Activated naive CD4-positive, alpha-beta T cell treated with Interleukin-2 at 50 U/mL for 16 hours (primary cell): Measurements from ENCODE around the gene WRAP73.

Experiments used
- DNase-seq: peaks from one replicate; pipeline ENCODE4 v3.0.0-alpha.2; 2020

The WRAP73 gene, protein sequence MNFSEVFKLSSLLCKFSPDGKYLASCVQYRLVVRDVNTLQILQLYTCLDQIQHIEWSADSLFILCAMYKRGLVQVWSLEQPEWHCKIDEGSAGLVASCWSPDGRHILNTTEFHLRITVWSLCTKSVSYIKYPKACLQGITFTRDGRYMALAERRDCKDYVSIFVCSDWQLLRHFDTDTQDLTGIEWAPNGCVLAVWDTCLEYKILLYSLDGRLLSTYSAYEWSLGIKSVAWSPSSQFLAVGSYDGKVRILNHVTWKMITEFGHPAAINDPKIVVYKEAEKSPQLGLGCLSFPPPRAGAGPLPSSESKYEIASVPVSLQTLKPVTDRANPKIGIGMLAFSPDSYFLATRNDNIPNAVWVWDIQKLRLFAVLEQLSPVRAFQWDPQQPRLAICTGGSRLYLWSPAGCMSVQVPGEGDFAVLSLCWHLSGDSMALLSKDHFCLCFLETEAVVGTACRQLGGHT

DNA sequence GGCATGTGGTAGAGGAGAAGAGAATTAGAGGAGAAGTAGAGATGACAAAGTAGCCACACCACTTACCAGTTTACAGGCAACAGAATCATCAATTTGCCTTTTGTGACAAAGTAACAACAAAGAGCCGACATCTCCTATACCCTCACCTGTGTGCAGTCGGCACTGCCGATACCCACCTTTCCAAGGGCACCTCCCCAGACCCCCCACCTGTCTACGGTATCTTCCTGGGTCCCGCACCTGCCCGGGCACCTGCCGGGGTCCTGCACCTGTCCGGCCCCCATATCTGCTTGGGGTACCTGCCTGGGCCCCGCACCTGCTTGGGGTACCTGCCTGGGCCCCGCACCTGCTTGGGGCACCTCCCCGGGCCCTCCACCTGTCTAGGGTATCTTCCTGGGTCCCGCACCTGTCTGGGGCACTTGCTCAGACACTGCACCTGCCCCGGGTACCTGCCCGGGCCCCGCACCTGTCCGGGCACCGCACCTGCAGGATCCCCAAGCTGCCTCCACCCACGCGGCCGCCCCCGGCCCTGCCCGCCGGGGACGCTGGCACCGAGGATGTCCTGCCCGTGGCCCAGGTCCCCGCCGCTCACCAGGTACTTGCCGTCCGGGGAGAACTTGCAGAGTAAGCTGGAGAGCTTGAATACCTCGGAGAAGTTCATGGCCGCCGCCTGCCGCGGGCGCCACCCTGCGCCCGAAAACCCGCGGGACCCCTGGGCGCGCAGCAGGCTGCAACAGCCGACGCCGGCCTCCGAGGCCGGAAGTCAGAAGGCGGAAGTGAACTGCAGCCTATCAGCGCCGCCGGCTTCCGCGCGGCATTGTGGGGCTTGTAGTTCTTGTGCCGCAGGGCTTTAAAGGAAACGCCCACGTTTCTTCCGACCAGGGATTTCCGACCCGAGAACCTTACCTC is at the start of gene WRAP73:
Gene WRAP73 (minus strand): TSS at position 762 of the 906 bp plus-strand sequence. CDS start 104 bp downstream, at position 658.
- DNase-seq, result peak; percentile 91

DNA sequence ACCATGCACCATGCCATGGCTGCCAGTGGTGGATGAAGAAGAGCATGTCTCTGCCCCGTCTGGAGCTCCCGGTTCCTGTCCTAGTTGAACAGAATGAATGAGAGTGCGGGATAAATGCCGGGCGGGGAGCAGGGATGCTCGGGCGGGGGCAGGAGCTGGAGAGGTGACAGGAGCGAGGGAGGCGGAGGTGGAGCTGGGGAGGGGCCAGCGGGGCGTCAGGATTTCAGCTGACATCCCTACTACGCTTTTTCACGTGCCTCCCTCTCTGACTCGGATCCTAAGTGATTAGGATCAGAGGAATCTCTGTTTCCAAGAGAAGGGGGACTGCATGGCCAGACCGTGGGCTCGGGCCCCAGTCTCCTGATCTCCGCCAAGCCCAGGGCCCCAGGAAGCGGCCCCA is 49.7 kb upstream of the WRAP73 start:
- no peak for DNase-seq

DNA sequence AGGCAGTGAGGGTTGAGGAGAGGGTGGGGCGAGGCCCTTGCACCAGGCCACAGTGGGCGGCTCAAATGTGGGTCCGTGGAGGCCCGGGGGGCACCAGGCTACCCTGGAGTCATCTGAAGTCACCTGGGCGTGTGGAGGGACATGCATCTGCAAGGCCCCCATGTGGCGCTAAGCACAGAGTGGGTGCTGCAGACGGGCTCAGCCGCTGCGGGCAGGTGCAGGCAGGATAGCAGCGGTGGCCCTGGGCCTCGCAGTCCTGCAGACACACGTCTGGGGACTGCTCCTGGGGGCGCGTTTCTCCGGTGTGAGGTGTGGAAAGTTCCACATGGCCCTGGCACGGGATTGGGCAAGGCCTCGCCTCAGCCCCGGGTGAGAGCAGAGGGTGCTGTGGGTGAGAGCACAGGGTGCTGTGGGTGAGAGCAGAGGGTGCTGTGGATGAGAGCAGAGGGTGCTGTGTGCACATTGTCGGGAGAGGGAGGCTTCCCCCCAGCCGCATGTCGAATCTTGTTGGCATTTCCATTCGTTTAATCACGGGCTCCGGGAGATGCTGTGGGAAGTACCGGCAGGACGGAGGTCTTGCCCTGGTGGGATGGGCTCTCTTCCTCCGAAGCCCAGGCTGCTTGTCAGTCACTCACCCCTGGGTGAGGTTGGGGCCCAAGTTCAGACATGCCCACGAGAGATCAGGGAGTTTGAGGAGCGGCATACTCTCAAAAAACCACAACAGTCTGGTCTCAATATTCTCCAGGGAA is 48.9 kb upstream of the WRAP73 start:
- no peak for DNase-seq

DNA sequence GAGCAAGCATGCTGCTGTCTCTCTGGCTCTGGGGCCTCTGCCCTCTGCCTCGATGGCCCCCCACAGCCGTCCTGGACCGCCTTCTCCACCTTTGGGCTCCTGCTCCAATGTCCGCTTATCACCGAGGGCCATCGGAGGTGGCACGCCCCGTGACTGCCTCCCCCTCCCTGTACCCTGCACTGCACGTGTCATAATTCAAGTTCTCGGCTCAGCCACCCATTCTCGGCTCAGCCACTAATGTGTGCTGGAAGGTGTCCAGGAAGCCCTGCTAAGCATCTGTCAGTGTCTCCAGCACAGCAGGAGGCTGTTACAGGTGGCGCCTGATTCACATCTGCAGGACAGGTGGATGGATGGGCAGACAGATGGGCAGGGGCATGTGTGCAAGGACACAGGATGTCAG is 47.9 kb upstream of the WRAP73 start:
- DNase-seq, result no peak

DNA sequence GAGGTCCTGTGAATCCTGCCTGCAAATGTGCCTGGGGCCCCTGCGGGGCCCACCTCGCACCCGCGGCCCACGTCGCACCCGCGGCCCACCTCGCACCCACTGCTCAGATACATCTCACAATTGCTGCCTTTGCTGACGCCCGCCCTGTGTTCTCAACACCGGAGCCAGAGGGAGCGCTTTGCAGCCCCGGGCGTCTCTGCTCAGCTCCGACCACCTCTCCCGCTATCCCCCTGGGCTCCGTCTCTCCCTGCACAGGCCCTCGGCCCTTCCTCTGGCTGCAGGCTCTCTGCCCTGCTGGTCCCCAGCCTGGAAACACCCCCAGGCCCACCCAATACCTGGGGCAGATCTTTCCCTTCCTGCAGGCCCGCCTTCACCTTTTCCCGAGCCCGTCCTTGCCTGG is 47.2 kb upstream of the WRAP73 start:
- DNase-seq, result no peak

DNA sequence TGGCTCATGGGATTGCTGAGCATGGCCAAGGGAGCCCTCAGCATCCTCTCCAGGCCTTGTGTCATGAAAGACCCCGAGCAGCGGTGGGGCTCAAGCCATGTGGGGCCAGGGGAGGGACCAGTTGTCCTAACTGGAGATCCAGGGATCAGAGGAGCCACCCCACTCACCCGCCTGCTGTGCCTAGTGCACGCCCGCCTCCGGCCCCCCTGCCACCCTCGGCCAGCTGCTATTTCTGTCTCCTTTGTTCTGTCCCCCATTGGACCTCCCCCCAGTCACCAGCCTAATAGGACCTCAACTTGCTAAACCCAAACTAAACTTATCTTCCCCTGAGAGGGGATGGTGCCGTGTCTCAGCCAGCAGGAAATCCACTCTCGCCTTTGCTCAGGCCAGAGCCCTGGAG is 46.8 kb upstream of the WRAP73 start:
- DNase-seq, result no peak

DNA sequence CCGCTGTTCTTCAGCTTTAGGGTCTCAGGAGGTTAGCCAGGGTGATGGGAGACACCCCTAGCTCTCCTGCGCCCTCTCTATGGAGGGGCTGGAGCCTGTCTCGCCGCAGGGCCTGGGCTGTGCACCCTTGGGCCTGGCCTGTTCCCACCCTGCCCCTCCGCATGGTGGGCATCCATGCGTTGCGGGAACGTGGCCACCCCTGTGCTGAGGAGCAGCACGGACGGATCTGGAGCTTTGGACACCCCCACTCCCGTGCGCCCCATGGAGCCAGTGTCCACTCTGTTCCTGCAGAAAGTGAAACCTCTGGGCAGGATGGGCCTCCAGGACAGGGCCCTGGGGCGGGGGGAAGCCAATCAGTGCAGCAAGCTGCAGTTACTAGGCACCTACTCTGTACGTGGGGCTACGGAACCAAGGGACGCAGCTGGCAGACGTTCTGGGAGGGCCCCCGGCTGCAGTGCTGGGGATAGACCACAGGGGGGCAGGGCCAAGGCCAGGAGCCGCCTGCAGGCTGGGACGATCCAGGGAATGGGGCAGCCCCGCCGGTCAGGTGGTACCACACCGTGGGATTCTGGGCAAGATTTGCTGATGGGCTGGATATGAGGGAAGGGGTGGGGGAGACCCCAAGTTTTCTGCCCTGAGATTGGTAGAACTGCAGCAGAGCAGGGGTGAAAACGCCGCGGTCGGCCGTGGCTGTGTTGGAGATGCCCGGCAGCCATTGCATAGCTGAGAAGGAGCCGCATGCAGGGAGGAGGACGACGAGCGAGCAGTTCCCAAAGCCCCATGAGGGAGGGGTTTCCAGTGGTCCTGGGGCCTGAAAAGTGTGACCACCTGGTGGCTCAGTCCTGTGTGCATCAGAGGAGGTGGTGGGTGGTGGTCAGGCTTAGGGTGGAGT is 45.7 kb upstream of the WRAP73 start:
- peak; percentile 24 for DNase-seq

DNA sequence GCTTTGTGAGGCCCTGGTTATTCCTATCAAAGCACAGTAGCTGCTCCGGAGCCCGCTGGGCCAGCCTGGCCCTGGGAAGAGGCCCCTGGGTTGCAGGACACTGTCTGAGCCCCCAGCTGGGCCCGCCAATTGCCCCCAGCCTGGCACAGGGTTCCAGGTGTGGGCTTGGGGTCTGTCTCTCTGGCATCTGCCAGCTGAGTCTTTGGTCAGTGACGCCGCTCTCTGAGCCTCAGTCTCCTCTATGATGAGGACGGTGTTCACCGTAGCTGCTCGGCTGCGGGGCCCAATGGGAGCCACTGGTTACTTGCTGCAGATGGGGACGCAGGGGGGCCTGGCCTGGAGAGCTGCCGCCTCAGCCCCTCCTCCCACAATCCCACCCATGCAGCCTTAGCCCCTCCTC is 43.4 kb upstream of the WRAP73 start:
- DNase-seq, result no peak

DNA sequence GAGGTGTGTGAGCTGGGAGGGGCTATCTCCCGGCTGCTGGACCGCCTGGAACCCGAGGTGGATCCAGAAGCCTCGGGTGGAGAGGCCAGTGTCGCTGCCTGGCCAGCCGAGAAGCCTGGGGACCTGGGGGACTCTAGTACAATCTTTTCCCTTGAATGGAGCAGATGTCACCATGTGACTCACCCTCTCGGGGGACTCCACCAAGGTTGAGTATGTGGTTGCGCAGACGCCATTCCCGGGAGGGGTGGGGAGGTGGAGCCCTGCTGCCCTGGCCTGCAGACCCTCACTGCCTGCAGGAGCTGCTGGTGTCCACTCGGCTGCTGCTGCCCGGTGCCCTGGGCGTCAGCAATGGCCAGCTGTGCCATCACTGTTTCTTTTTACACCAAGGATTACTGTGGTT is 42.7 kb upstream of the WRAP73 start:
- DNase-seq, result no peak

DNA sequence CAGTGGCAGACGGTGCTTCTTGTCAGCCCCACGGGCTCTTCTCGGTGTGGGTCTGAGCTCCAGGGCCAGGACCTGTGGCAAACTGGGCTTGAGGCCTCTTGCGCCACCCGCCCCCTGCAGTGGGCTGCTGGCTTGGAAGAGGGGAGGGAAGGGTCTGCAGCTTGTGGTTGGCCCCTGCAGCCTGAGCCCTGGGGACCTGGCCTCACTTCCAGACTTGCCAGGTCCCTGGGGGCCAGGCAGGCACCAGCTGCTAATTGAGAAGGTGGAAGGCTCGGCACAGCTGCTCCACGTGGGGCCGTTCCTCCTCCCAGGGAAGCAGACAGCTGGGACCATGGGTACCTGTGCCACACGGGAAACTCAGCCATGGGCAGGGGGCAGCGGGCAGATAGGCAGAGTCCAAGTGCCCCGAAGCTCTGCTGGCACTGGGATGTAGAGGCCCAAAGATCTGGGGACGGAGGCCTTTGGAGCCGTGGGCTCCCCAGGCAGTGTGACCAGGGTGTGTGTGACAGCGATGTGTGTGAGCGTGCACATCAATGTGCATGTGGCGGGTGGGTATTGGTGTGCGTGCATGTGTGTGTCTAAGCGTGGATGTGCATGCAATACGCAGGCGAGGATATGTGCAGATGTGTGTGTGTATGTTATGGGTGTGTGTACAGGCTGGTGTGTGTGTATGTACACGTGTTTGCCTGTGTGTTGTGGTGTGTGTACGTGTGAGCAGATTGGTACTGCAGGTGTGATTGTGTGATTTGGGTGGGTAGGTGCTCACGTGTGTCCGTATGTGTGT is 41.7 kb upstream of the WRAP73 start:
- DNase-seq, result no peak

DNA sequence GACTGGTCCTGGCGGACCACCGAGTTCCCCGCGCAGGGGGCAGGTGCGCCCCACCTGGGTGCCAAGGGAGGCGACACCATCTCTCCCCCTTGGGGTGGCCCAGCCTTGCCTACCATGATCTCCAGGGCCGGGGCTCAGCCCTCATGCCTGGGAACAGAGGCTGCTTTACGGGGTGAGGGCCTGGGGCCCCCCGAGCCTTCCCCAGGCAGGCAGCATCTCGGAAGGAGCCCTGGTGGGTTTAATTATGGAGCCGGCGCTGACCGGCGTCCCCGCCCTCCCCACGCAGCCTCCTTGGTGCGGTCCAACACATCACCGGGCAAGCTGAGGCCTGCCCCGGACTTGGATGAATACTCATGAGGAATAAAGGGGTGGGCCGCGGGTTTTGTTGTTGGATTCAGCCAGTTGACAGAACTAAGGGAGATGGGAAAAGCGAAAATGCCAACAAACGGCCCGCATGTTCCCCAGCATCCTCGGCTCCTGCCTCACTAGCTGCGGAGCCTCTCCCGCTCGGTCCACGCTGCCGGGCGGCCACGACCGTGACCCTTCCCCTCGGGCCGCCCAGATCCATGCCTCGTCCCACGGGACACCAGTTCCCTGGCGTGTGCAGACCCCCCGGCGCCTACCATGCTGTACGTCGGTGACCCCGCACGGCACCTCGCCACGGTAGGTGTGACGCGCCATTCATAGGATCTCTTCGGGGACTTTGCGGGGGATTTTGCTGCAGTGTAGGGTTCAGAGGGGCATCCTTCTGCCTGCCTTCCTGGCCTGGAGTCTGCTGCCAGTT is 40.6 kb upstream of the WRAP73 start:
- DNase-seq, result no peak

DNA sequence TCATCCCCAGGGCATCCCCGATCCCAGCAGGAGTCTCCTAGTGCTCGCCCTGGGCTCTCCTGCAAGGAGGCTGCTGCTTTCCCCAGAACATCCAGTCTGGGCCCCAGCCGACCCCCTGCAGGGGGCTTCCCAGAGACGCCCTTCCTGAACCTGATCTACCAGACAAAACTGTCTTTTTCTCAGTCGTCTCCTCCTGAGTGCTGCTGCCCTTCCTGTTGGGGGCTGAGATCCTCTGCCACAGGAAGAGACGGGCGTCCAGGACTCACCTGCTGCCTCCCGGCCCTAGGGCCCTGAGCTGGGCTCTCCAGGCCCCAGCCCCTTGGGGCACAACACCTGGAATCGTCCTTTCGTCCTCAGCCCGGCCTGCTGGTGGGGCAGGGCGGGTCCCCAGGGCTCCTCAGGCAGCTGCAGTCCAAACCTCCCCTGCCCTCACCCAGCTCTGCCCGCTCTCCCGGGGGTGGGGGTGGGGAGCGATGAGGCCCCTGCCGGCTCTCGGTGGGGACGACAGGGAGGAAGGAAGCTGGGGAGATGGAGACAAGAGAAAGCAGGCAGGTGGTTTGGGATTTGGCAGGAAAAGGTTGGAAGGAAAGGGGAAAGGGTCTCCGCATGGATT is 39.3 kb upstream of the WRAP73 start:
- DNase-seq, result no peak

DNA sequence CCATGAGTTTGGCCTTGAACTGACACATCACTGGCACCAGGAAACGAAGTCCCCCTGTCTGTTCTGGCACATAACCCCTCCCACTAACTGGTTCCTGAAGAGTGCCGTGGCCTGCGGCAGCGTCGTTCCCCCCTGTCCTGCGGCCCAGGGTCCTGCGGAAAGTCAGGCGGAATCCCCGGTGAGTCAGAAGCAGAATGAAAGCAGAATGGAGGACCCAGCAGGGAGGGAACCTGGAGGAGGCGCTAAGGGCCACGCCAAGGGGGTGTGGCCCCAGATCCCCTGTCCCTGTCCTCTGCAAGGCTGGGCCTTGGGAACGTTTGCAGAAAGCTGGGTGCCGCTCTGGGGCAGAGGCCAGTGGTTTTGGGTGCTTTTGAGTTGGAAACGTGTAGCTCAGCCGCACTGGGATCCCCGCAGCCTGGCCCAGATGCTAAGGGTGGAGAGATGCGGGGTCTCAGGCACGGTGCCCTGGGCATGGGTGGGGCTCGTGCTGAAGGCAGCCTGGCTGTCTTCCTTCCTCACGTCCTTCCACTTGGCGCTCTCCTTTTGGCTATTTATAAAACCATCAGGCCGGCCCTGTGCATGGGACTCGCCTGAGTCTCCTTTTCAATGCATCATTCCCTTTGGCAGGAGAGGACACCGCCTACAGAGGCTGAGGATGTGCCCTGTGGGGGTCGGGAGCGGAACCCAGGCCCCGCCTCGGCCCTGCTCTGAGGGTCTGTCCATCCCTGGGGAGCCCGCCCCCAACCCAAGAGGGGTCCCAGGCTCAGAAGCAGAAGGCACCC is 38.6 kb upstream of the WRAP73 start:
- DNase-seq, result no peak

DNA sequence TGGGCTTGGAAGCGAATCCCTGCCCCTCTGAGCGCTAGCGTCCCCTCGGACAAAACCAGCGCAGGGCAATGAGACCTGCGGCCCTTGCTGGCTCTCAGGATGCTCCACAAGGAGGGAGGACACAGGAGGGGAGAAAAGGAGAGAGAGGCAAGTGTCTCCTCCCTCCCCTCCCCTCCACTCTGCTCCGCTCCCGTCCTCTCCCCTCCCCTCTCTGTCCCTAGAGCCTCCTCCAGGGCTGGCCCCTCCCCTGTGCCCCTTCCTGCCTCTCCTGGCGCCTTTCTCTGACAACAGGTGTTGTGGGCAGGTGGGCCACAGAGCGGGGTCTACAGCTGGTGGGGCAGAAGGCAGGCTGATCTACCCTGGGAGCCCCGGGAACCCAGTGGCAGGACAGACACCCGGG is 37.6 kb upstream of the WRAP73 start:
- no peak for DNase-seq

DNA sequence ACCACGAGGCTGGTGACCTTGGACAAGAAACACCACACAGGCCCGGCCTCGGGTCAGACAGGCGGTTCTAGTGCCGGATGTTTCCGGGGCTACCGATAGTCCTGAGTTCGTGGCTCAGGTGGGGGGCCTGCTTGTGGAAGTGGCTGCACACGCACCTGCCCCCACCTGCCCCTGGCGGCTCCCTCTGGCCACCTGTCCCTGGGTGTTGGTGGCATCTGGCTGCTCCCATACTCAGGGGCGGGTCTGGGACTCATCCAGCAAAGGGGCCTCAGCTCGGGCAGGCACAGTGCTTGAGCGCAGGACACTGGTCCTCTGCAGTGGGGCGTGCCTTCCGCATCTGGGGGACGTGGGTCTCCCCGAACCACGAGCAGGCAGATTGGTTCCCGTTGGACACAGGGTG is 36.0 kb upstream of the WRAP73 start:
- no peak for DNase-seq

DNA sequence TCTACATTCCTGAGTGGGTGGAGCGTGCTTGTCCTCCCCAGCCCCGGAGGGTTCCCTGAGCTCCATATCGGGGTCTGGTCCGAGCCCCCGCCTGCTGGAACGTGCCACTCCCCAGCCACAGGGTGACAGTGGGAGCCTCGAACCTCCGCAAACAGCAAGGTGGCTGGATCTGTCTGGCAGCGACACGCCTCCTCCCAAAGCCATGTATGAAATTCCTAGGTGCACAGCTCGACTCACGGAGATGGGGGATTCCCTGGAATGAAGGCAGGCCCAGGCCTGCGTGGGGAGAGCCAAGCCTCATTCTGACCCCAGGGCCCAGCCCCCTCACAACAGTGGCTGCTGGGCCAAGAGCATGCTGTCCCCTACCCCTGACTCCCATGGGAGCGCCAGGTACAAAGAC is 35.3 kb upstream of the WRAP73 start:
- no peak for DNase-seq

DNA sequence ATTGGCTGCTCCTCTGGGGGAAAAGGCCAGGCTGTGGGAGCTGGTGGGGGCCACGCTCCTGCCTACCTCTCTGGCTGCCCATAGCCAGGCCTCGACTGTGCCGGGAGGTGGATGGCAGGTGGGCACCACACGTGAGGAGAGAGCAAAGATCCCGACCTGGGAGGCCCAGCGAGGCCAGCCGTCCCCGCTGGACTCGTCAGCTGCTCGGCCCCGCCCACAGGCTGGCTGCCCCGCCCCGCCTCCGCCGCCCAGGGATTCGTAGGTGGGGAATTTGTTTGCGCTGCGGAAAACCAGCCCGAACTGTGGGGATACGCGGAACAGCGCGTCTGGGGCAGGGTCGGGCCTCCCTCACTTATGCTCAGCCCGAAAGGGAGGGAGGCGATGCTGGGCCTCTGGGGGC is 34.1 kb upstream of the WRAP73 start:
- no peak for DNase-seq

DNA sequence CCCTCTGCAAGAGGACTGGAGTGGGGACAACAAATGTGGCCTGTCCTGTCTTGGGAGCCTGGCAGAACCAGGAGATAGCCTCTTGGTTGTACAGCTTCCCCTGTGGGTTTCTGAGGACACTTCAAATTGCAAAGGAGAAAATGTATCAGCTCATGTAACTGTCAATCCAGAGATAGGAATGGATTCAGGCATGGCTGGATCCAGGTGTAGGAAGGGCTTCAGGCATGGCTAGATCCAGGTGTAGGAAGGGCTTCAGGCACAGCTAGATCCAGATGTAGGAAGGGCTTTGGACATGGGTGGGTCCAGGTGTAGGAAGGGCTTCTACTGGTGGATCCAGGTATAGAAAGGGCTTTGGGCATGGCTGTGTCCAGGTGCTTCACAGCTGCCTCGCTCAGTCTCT is 33.3 kb upstream of the WRAP73 start:
- no peak for DNase-seq
